Measurements from ENCODE around the gene RHBDL1.

The RHBDL1 gene

DNA sequence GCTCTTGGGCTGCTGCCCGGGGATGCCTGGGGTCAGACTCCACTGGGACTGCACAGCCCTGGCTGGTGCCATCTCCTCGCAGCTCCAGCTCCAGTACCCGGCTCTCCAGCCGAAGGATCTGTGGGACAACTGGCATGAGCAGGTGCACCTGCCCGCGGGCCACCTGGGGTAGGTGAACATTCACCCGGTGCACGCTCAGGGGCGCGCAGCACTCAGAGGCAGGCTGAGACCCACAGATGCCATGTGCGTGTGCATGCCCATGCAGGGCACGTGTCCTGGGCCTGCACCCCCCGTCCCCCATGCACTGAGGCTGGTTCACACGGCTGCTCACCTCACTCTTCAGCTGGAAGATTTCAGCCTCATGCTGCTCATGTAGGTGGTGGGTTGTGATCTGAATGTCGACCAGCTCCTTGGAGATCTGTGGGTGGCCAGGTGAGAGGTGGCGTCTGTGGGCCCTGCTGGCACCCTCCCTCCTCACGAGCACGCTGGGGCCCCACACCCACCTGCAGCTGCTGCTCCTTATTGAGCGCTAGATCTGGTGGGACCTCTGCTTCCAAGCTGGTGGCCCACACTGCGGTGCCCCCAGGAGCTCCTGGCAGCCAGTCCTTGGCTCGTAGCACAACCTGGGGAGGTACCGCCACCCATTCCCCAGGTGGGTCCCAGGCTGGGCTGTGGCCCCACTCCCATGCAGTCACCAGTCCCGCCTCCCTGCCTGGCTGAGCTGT, 50.2 kb downstream of the RHBDL1 start:
- CTCF ChIA-PET, result interaction anchor here (0.6 to 8.0 kb wide), 5 partner anchors 10 to 60 kb away, joined by 3 to 59 read pairs (median 12); partner anchors contain the start of genes CIAO3 and METRN
- POLR2A ChIA-PET, result no interaction called here
- DNase-seq (ENCODE audit: extremely low spot score), result no peak
- TF ChIP-seq, protein P1, sequence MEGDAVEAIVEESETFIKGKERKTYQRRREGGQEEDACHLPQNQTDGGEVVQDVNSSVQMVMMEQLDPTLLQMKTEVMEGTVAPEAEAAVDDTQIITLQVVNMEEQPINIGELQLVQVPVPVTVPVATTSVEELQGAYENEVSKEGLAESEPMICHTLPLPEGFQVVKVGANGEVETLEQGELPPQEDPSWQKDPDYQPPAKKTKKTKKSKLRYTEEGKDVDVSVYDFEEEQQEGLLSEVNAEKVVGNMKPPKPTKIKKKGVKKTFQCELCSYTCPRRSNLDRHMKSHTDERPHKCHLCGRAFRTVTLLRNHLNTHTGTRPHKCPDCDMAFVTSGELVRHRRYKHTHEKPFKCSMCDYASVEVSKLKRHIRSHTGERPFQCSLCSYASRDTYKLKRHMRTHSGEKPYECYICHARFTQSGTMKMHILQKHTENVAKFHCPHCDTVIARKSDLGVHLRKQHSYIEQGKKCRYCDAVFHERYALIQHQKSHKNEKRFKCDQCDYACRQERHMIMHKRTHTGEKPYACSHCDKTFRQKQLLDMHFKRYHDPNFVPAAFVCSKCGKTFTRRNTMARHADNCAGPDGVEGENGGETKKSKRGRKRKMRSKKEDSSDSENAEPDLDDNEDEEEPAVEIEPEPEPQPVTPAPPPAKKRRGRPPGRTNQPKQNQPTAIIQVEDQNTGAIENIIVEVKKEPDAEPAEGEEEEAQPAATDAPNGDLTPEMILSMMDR (IDR thresholded peaks at IDR 0.05; ENCODE audit: control extremely low read depth, extremely low read depth, low read depth, missing control alignments), result no peak

DNA sequence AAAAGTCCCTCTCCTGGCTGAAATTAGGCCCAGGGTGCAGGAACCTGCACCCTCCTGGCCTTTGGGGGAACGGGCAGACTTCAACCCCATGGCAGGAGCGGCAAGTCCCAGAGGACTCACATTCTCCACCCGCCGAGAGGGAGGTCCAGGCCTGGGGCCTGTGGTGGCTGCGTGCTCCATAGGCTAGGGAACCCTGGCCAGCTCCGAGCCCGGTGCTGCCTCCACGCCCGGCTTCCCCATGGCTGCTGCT, 50.6 kb downstream of the RHBDL1 start:
- DNase-seq (ENCODE audit: extremely low spot score), result no peak
- TF ChIP-seq, protein P1 (IDR thresholded peaks at IDR 0.05; ENCODE audit: control extremely low read depth, extremely low read depth, low read depth, missing control alignments), result no peak
- POLR2A ChIA-PET, result interaction anchor here (1.2 kb wide), 1 partner anchor 10 kb away, joined by 5 read pairs; no protein-coding TSS in a partner anchor
- CTCF ChIA-PET, result interaction anchor here (0.6 to 8.0 kb wide), 5 partner anchors 11 to 59 kb away, joined by 3 to 59 read pairs (median 12); partner anchors contain the start of genes CIAO3 and METRN

DNA sequence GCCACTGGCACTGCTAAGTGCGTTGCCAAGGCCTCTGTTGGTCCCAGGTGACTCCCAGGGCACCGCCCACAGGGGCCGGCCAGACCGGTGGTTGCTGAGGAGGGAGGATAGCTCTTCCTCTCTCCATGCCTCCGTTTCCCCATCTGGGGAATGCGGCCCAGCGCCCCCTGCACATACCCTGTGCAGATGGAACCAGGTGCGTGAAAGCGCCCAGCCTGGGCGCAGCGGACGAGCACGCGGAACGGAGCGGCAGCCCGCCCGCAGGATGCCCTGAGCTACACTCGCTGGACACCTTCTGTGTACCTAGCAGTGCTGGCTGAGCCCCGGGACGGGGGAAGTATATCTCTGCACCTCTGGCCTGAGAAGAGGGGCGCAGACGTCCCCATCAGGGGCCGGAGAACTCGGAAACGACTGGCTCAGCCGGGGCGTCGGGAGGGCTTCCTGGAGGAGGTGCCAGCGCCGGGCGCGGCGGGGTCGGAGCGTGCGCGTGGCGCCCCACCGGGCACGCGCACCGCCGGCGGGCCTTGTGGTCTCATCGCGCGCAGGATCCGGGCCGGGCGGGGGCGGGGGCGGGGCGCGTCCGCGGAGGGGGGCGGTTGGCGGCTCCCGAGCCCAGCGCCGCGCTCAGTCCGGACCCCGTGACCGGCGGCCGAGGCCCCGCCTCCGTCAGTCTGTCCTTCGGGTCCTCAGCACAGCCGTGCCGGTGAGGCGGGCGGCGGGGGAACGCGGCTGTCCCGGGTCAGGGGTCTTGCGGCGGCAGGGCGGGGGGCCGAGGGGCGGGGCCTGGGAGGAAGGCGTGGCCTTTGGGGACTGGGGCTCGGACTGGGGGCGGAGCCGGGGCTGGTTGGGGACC, 51.2 kb downstream of the RHBDL1 start, which contains the start of the genes CCDC78 and HAGHL:
Gene CCDC78 (minus strand): TSS at position 6 of the 853 bp plus-strand sequence. CDS start 76 bp downstream, outside the sequence.
Gene HAGHL (plus strand): TSS at position 669 of the 853 bp plus-strand sequence. CDS start 404 bp downstream, outside the sequence.
- POLR2A ChIA-PET, result interaction anchor here (1.2 kb wide), 1 partner anchor 9 kb away, joined by 5 read pairs; no protein-coding TSS in a partner anchor

DNA sequence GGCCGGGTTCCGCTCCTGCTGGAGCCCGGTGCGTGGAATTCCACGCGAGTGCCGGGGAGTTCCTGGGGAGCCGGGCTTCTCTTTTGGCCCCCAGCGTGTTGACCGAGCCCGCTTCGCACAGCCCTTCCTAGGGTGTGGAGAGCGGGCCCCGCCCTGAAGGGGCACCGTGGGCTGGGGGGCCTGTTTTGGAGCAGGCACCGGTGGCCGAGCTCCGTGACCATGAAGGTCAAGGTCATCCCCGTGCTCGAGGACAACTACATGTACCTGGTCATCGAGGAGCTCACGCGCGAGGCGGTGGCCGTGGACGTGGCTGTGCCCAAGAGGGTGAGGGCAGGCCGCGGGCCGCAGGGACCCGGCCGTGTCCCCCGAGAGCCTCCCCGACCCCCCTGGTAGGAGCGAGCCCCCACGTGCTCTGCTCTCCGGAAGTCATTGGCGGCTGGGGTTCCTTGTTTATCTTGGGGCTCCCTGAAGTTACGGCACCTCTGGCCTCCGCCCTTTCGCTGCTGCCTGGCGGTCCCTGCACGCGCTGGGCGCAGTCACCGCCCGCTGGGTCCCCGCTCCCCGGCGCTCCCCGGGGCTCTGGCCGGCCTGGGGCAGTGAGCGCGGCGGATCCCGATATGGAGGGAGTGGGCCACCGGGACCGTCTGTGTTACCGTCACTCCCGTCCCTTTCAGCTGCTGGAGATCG, 52.0 kb downstream of the RHBDL1 start:
- TF ChIP-seq, protein P1 (IDR thresholded peaks at IDR 0.05; ENCODE audit: control extremely low read depth, extremely low read depth, low read depth, missing control alignments), result no peak
- ChIA-PET POLR2A (interaction anchor here (0.9 to 1.2 kb wide), 2 partner anchors 9 to 47 kb away, joined by 5 to 7 read pairs; partner anchors contain the start of gene STUB1), CTCF (interaction anchor here (1.2 to 8.0 kb wide), 4 partner anchors 12 to 58 kb away, joined by 3 to 59 read pairs (median 8); partner anchors contain the start of genes CIAO3 and METRN)
- no peak for DNase-seq (ENCODE audit: extremely low spot score)

More for the DNA sequence above, 51.2 kb downstream of the RHBDL1 start, which contains the start of the genes CCDC78 and HAGHL:
- DNase-seq (ENCODE audit: extremely low spot score), result peak; percentile 81
- CTCF ChIA-PET, result interaction anchor here (2.5 to 8.0 kb wide), 3 partner anchors 11 to 59 kb away, joined by 12 to 59 read pairs (median 14); partner anchors contain the start of gene METRN
- TF ChIP-seq, protein P1 (IDR thresholded peaks at IDR 0.05; ENCODE audit: control extremely low read depth, extremely low read depth, low read depth, missing control alignments), result no peak
